GM12875 (cell line): ENCODE data around the gene PIGQ.

Experiments
- H3K4me3 ChIP-seq: one replicate; pipeline ENCODE4 v1.5.1; 2011; ENCODE audit warnings: low read depth, low read length, control low read depth
- CTCF ChIP-seq: IDR thresholded peaks from 2 replicates; pipeline ENCODE4 v1.5.1; 2011; ENCODE audit warnings: low read depth, mild to moderate bottlenecking, control low read depth, inconsistent platforms, low read length, moderate library complexity, borderline replicate concordance; ENCODE audit not compliant: insufficient read depth

PIGQ gene

GRCh38 chr16:582614-583331 lies 13.0 kb downstream of the PIGQ start:
- no peak overlapping the region for H3K4me3 ChIP-seq
- no peak for TF ChIP-seq CTCF

- no peak for TF ChIP-seq CTCF
- no peak overlapping the region for H3K4me3 ChIP-seq
Observed at GRCh38 chr16:583470-583814, 13.7 kb downstream of the PIGQ start.

GRCh38 chr16:583815-584591 lies 14.2 kb downstream of the PIGQ start:
- H3K4me3 ChIP-seq, result no peak overlapping the region
- TF ChIP-seq CTCF, result no peak

- TF ChIP-seq CTCF, result no peak
- H3K4me3 ChIP-seq, result no peak overlapping the region
Observed at GRCh38 chr16:585351-585750, 15.6 kb downstream of the PIGQ start.

GRCh38 chr16:586047-586644 lies 16.4 kb downstream of the PIGQ start:
- no peak for TF ChIP-seq CTCF
- no peak overlapping the region for H3K4me3 ChIP-seq

- no peak overlapping the region for H3K4me3 ChIP-seq
- no peak for TF ChIP-seq CTCF
Observed at GRCh38 chr16:586645-587590, 17.1 kb downstream of the PIGQ start.
